GM04504 (cell line): ENCODE measurements around the gene SAP30BP.

ENCODE experiments used
- DNase-seq: peaks from one replicate; pipeline ENCODE4 v3.0.0-alpha.2; 2012; ENCODE audit warnings: low read depth

The SAP30BP gene

GRCh38 chr17:75688209-75688825 lies 21.2 kb downstream of the SAP30BP start:
- DNase-seq = no peak

GRCh38 chr17:75689441-75689873 lies 22.3 kb downstream of the SAP30BP start:
- no peak for DNase-seq

GRCh38 chr17:75691371-75691791 lies 24.2 kb downstream of the SAP30BP start:
- no peak for DNase-seq

- no peak for DNase-seq
These were observed 24.9 kb downstream of the SAP30BP start for GRCh38 chr17:75691801-75692626.

- no peak for DNase-seq
These were observed 25.8 kb downstream of the SAP30BP start for GRCh38 chr17:75692976-75693375.

GRCh38 chr17:75693500-75694481 lies 26.7 kb downstream of the SAP30BP start:
- peak; percentile 95 for DNase-seq

- DNase-seq = no peak
These were observed 27.4 kb downstream of the SAP30BP start for GRCh38 chr17:75694536-75694935.

GRCh38 chr17:75695141-75695829 lies 28.1 kb downstream of the SAP30BP start:
- peak; percentile 47 for DNase-seq

- no peak for DNase-seq
These were observed 28.7 kb downstream of the SAP30BP start for GRCh38 chr17:75695830-75696271.

GRCh38 chr17:75697651-75698291 lies 30.6 kb downstream of the SAP30BP start:
- DNase-seq = no peak

GRCh38 chr17:75698659-75699058 lies 31.5 kb downstream of the SAP30BP start:
- DNase-seq = no peak

GRCh38 chr17:75701288-75701687 lies 34.1 kb downstream of the SAP30BP start:
- no peak for DNase-seq

- DNase-seq = no peak
These were observed 36.1 kb downstream of the SAP30BP start for GRCh38 chr17:75703191-75703590.

GRCh38 chr17:75703591-75703990 lies 36.5 kb downstream of the SAP30BP start:
- no peak for DNase-seq

- DNase-seq = no peak
These were observed 38.1 kb downstream of the SAP30BP start for GRCh38 chr17:75704963-75705875.

GRCh38 chr17:75706042-75706728 lies 39.0 kb downstream of the SAP30BP start:
- DNase-seq = no peak

- no peak for DNase-seq
These were observed 40.0 kb downstream of the SAP30BP start for GRCh38 chr17:75707079-75707571.

- no peak for DNase-seq
These were observed 45.3 kb downstream of the SAP30BP start for GRCh38 chr17:75712446-75712845.

- DNase-seq = no peak
These were observed 52.6 kb downstream of the SAP30BP start for GRCh38 chr17:75719732-75720131.
